ENCODE results near the gene MAPKAP1. TPM values are rescaled to one million over a fixed set of nuclear protein-coding genes. Genes with fewer than 3 reads are reported as not detected.

The MAPKAP1 gene
- total and polyA plus RNA-seq, 2 of the 13 experiments (the other 11 are each of a cell fraction or from before 2014, with no cell fraction given), result 45.0 to 64.3 TPM

DNA sequence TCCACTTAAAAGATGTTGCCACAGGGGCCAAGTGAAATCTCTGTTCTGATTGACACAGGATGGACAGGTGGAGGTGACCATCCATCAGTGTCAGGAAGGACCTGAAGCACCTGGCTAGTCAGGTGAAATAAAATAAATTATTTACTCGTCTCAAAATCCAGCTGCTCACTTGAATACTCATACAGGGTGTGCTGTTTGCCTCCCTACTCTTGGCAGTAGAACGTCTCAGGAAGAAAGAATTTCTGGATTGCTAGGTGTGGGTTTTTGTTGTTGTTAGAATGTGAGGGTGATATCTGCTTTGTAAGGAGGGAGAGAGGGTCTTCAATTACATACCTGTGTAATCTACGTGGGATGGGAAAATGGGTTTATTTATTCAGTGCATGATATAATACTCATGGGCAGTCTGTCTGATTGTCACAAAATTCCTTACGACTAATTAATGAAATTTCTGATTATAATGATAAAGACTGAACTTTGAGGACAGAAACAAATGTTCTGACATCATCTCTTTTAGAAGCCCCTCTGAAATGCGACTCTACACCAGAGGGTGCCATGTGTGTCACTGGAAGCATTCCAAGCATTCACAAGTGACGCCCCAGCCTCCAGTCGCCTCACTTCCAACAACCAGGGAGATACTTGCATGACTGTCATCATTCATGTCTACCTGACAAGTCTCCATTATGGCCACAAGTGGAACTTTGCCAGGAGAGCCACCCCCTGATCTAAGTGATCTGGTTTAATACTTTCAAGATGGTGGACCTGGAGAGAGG lies 227.0 kb downstream of the MAPKAP1 start:
- no peak overlapping the region for H3K9ac ChIP-seq (ENCODE audit: insufficient read depth, low read depth, low read length)
- 94% methylated on average over 7 of the region's 7 CpGs for WGBS (ENCODE audit: low lambda C conversion rate)
- no peak overlapping the region for H2AFZ ChIP-seq (ENCODE audit: low read length)
- H3K4me3 ChIP-seq (replicated peaks in 1 of 3; ENCODE audit: insufficient read depth in 1 of 3, low read depth in 2 of 3, low read length in 3 of 3), result no peak overlapping the region
- intact Hi-C loops (cut with micrococcal nuclease; ENCODE audit: unreplicated experiment) (loop anchor here (10.0 kb wide), 1 partner anchor 55 kb away; no protein-coding TSS in a partner anchor), in situ Hi-C loops (cut with HindIII; ENCODE audit: extremely low pct_ligation_motif_present, low pct_unique_long_range_greater_than_20kb) (no loop called here)
- DNase-seq (ENCODE audit: low spot score) (no peak), FAIRE-seq (no peak), ATAC-seq (no peak)
- TF ChIP-seq CHCHD3 (CRISPR knock-in tag; IDR thresholded peaks at IDR 0.05), result no peak
- ChIA-PET CTCF (ENCODE audit: low intra/inter-chr PET ratio, low total read pairs) (no interaction called here), POLR2A (no interaction called here)
- H3K4me1 ChIP-seq (ENCODE audit: insufficient read depth, low read length), result peaks cover 16% of the 10 kb centered on the region
- H3K36me3 ChIP-seq (replicated peaks in 1 of 2; ENCODE audit: control insufficient read depth in 1 of 2, insufficient read depth in 2 of 2, low read length in 2 of 2), result peaks cover 0 to 4% of the 10 kb centered on the region in 2 experiments; a peak in 4 of 5 replicates
- H3K9me3 ChIP-seq (ENCODE audit: low read length), result no peaks in the 10 kb centered on the region
- H3K4me2 ChIP-seq (ENCODE audit: low read depth, low read length), result no peak overlapping the region
- BruUV-seq (replicated peaks), result no TSS peak
- no peaks in the 10 kb centered on the region for H3K79me2 ChIP-seq (ENCODE audit: insufficient read depth, low read length)
- no peak overlapping the region for H3K27ac ChIP-seq (ENCODE audit: extremely low read length, insufficient read depth, low read length)
- no peaks in the 10 kb centered on the region for H3K27me3 ChIP-seq (ENCODE audit: control insufficient read depth in 1 of 2, insufficient read depth in 2 of 2, low read length in 2 of 2)
- no peaks in the 10 kb centered on the region for H4K20me1 ChIP-seq (ENCODE audit: insufficient read depth, low read length)

DNA sequence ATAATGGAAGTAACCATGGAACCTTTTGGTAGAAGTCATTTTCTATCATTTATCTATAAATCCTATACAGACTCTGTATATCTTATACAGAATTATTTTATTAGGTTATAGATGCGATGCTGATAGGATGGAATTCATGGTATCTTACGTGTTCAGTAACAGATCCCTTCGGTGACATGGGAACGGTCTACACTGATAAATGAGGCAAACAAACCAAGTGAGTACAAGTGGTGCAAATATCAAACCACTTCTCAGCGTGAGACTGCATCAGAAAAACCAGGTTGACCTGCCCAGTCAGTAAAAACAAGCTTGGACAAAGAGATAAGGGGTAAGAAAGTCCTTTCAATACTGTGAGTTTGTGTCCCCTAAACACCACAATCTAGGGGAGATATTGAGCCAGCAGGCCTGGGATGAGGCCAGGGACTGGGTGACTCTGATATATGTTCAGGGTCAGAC lies 229.9 kb downstream of the MAPKAP1 start:
- ChIA-PET POLR2A (no interaction called here), CTCF (ENCODE audit: low intra/inter-chr PET ratio, low total read pairs) (no interaction called here)
- Histone ChIP-seq H3K79me2 (ENCODE audit: insufficient read depth, low read length) (no peaks in the 10 kb centered on the region), H3K27me3 (ENCODE audit: control insufficient read depth in 1 of 2, insufficient read depth in 2 of 2, low read length in 2 of 2) (no peaks in the 10 kb centered on the region), H3K4me2 (ENCODE audit: low read depth, low read length) (peak overlapping the region; percentile 40; the same call in 1 of the 2 replicates), H3K4me1 (ENCODE audit: insufficient read depth, low read length) (peaks cover 33% of the 10 kb centered on the region), H3K4me3 (replicated peaks in 1 of 3; ENCODE audit: insufficient read depth in 1 of 3, low read depth in 2 of 3, low read length in 3 of 3) (no peak overlapping the region), H4K20me1 (ENCODE audit: insufficient read depth, low read length) (no peaks in the 10 kb centered on the region), H2AFZ (ENCODE audit: low read length) (no peak overlapping the region), H3K9ac (ENCODE audit: insufficient read depth, low read depth, low read length) (no peak overlapping the region), H3K36me3 (replicated peaks in 1 of 2; ENCODE audit: control insufficient read depth in 1 of 2, insufficient read depth in 2 of 2, low read length in 2 of 2) (peaks cover 0 to 2% of the 10 kb centered on the region in 2 experiments; a peak in 2 of 5 replicates), H3K9me3 (ENCODE audit: low read length) (no peaks in the 10 kb centered on the region), H3K27ac (ENCODE audit: extremely low read length, insufficient read depth, low read length) (no peak overlapping the region)
- intact Hi-C loops (cut with micrococcal nuclease; ENCODE audit: unreplicated experiment), result no loop called here
- WGBS (ENCODE audit: low lambda C conversion rate), result 100% methylated on average over 5 of the region's 5 CpGs
- TF ChIP-seq SETDB1 (CRISPR knock-in tag; IDR thresholded peaks at IDR 0.05; ENCODE audit: borderline replicate concordance), result no peak
- TF ChIP-seq, protein P1, sequence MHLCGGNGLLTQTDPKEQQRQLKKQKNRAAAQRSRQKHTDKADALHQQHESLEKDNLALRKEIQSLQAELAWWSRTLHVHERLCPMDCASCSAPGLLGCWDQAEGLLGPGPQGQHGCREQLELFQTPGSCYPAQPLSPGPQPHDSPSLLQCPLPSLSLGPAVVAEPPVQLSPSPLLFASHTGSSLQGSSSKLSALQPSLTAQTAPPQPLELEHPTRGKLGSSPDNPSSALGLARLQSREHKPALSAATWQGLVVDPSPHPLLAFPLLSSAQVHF (CRISPR knock-in tag; IDR thresholded peaks at IDR 0.05), result no peak
- TF ChIP-seq EP300 (IDR thresholded peaks at IDR 0.05; ENCODE audit: low read depth in 2 of 2, low read length in 2 of 2), result no peak
- TF ChIP-seq EP300 (CRISPR knock-in tag; IDR thresholded peaks at IDR 0.05; ENCODE audit: borderline replicate concordance), result no peak
- no peak for TF ChIP-seq ZNF550 (CRISPR knock-in tag; IDR thresholded peaks at IDR 0.05; ENCODE audit: borderline replicate concordance)
- TF ChIP-seq, protein P2, sequence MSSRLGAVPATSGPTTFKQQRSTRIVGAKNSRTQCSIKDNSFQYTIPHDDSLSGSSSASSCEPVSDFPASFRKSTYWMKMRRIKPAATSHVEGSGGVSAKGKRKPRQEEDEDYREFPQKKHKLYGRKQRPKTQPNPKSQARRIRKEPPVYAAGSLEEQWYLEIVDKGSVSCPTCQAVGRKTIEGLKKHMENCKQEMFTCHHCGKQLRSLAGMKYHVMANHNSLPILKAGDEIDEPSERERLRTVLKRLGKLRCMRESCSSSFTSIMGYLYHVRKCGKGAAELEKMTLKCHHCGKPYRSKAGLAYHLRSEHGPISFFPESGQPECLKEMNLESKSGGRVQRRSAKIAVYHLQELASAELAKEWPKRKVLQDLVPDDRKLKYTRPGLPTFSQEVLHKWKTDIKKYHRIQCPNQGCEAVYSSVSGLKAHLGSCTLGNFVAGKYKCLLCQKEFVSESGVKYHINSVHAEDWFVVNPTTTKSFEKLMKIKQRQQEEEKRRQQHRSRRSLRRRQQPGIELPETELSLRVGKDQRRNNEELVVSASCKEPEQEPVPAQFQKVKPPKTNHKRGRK (CRISPR knock-in tag; IDR thresholded peaks at IDR 0.05), result no peak
- BruUV-seq (replicated peaks), result no TSS peak
- DNase-seq (ENCODE audit: low spot score) (no peak), ATAC-seq (no peak), FAIRE-seq (no peak)
- in situ Hi-C loops (cut with HindIII; ENCODE audit: extremely low pct_ligation_motif_present, low pct_unique_long_range_greater_than_20kb), result no loop called here

Measured in HepG2 (cell line).